HG02852 (cell line): ENCODE measurements around the gene CFAP90.

Experiments
- ATAC-seq: cut with Tn5 transposase; IDR thresholded peaks from one replicate; pipeline ENCODE4 v1.9.1; 2021; ENCODE audit warnings: mild to moderate bottlenecking, moderate library complexity; ENCODE audit not compliant: unreplicated experiment

CFAP90 gene

DNA sequence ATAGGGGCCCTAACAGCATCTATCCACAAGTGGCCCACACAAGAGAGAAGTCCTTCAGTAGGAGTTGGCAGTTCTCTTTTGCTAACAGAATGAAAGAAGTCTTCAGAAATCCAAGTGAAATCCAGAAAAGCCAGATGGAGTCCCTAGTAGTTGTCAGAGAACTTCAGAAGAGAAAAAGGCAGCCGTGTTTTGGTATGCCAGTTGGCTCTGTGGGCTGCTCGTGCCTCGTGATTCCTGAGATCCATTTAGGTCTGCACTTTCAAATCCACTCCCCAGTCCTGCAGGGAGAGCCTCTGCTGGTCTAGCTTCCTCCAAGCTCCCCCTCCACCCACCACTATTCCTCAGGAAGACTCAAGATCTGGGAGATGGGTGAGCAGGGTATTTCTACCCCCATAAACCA, 69.0 kb downstream of the CFAP90 start:
- ATAC-seq = no peak
